GM18507 (cell line): ENCODE data around the gene MAP7D3.

ENCODE experiments used
- DNase-seq: peaks from one replicate; pipeline ENCODE4 v3.0.0; 2011; ENCODE audit warnings: low read depth; ENCODE audit not compliant: insufficient read length; ENCODE audit errors: extremely low spot score
- FAIRE-seq: peaks from 2 replicates; lab custom pipeline; 2011; peaks lifted over from hg19 to GRCh38; lab: Jason Lieb, UNC

The MAP7D3 gene

GRCh38 chrX:136209016-136209738 is 42.0 kb downstream of the MAP7D3 start:
- DNase-seq = no peak
- peak; percentile 49 for FAIRE-seq

- FAIRE-seq = no peak
- DNase-seq = no peak
Measured at GRCh38 chrX:136207546-136207945, 43.7 kb downstream of the MAP7D3 start.

- DNase-seq (no peak), FAIRE-seq (no peak)
Measured at GRCh38 chrX:136206916-136207315, 44.3 kb downstream of the MAP7D3 start.

GRCh38 chrX:136205882-136206380 is 45.3 kb downstream of the MAP7D3 start:
- no peak for DNase-seq
- FAIRE-seq = no peak

- no peak for DNase-seq
- no peak for FAIRE-seq
Measured at GRCh38 chrX:136204571-136204970, 46.6 kb downstream of the MAP7D3 start.

GRCh38 chrX:136203951-136204350 is 47.2 kb downstream of the MAP7D3 start:
- no peak for FAIRE-seq
- no peak for DNase-seq

- FAIRE-seq = peak; percentile 55
- DNase-seq = no peak
Measured at GRCh38 chrX:136203438-136203837, 47.8 kb downstream of the MAP7D3 start.

- FAIRE-seq (no peak), DNase-seq (no peak)
Measured at GRCh38 chrX:136202889-136203288, 48.3 kb downstream of the MAP7D3 start.

GRCh38 chrX:136201601-136202000 is 49.6 kb downstream of the MAP7D3 start:
- FAIRE-seq (no peak), DNase-seq (no peak)

- DNase-seq (no peak), FAIRE-seq (peak; percentile 49)
Measured at GRCh38 chrX:136200466-136200865, 50.7 kb downstream of the MAP7D3 start.

- FAIRE-seq (no peak), DNase-seq (no peak)
Measured at GRCh38 chrX:136199365-136199764, 51.8 kb downstream of the MAP7D3 start.

GRCh38 chrX:136198678-136199243 is 52.4 kb downstream of the MAP7D3 start:
- FAIRE-seq (no peak), DNase-seq (no peak)

- no peak for DNase-seq
- no peak for FAIRE-seq
Measured at GRCh38 chrX:136198010-136198409, 53.2 kb downstream of the MAP7D3 start.

GRCh38 chrX:136196691-136197155 is 54.5 kb downstream of the MAP7D3 start:
- no peak for DNase-seq

GRCh38 chrX:136195247-136195646 is 56.0 kb downstream of the MAP7D3 start:
- DNase-seq (no peak), FAIRE-seq (no peak)

More at GRCh38 chrX:136196691-136197155, 54.5 kb downstream of the MAP7D3 start:
- no peak for FAIRE-seq

GRCh38 chrX:136194536-136194935 is 56.7 kb downstream of the MAP7D3 start:
- no peak for FAIRE-seq
- no peak for DNase-seq

GRCh38 chrX:136193771-136194170 is 57.4 kb downstream of the MAP7D3 start:
- DNase-seq (no peak), FAIRE-seq (no peak)

- DNase-seq (no peak), FAIRE-seq (no peak)
Measured at GRCh38 chrX:136192839-136193414, 58.3 kb downstream of the MAP7D3 start.

GRCh38 chrX:136192135-136192534 is 59.1 kb downstream of the MAP7D3 start:
- FAIRE-seq = no peak
- no peak for DNase-seq

GRCh38 chrX:136191171-136191570 is 60.0 kb downstream of the MAP7D3 start:
- FAIRE-seq (no peak), DNase-seq (no peak)
